HEK293T (cell line): ENCODE results near the gene TBC1D22A.

Source experiments
- CTCF ChIA-PET: fragments of 350-600 bp; formaldehyde crosslinking; extraction: SDS; loops from one replicate; lab custom pipeline; 2021; ENCODE audit warnings: antibody characterized with exemption, inconsistent platforms; lab: Yijun Ruan, JAX
- POLR2A ChIA-PET: fragments of 350-600 bp; formaldehyde crosslinking; extraction: SDS; loops from one replicate; lab custom pipeline; 2020; ENCODE audit warnings: antibody characterized with exemption, inconsistent platforms; lab: Yijun Ruan, JAX
- DNase-seq: peaks from one replicate; pipeline ENCODE4 v3.0.0; 2012; ENCODE audit warnings: mixed read lengths; ENCODE audit errors: extremely low spot score
- ARNT ChIP-seq: fragments of 450-650 bp; IDR thresholded peaks from 2 replicates; pipeline ENCODE4 v1.6.1; 2017; ENCODE audit warnings: mild to moderate bottlenecking
- BHLHE40 ChIP-seq: fragments of 450-650 bp; IDR thresholded peaks from 2 replicates; pipeline ENCODE4 v1.6.1; 2016; ENCODE audit warnings: mild to moderate bottlenecking, moderate library complexity, borderline replicate concordance
- CTBP1 ChIP-seq: fragments of 450-650 bp; IDR thresholded peaks from 2 replicates; pipeline ENCODE4 v1.6.1; 2016; ENCODE audit warnings: borderline replicate concordance
- ELF4 ChIP-seq: fragments of 450-650 bp; IDR thresholded peaks from 2 replicates; pipeline ENCODE4 v1.6.1; 2017; ENCODE audit warnings: antibody characterized with exemption
- FOXA1 ChIP-seq: fragments of 450-650 bp; IDR thresholded peaks from 2 replicates; pipeline ENCODE4 v1.6.1; 2016; ENCODE audit warnings: mild to moderate bottlenecking
- FOXK2 ChIP-seq: fragments of 450-650 bp; IDR thresholded peaks from 2 replicates; pipeline ENCODE4 v1.6.1; 2016; ENCODE audit warnings: mild to moderate bottlenecking
- FOXM1 ChIP-seq: fragments of 450-650 bp; IDR thresholded peaks from 2 replicates; pipeline ENCODE4 v1.6.1; 2017; ENCODE audit warnings: mild to moderate bottlenecking, borderline replicate concordance
- HDGF ChIP-seq: fragments of 450-650 bp; IDR thresholded peaks from 2 replicates; pipeline ENCODE4 v1.6.1; 2017; ENCODE audit warnings: antibody characterized with exemption, borderline replicate concordance
- L3MBTL2 ChIP-seq: fragments of 450-650 bp; conservative IDR thresholded peaks from 2 replicates; pipeline ENCODE4 v1.6.1; 2016; ENCODE audit warnings: mild to moderate bottlenecking
- LEF1 ChIP-seq: fragments of 450-650 bp; IDR thresholded peaks from 2 replicates; pipeline ENCODE4 v1.6.1; 2017; ENCODE audit warnings: mild to moderate bottlenecking, borderline replicate concordance
- NFRKB ChIP-seq: fragments of 450-650 bp; IDR thresholded peaks from 2 replicates; pipeline ENCODE4 v1.6.1; 2016; ENCODE audit warnings: mild to moderate bottlenecking, moderate library complexity
- SP1 ChIP-seq: fragments of 450-650 bp; IDR thresholded peaks from 2 replicates; pipeline ENCODE4 v1.6.1; 2017
- SUZ12 ChIP-seq: fragments of 450-650 bp; IDR thresholded peaks from 2 replicates; pipeline ENCODE4 v1.6.1; 2016; ENCODE audit warnings: mild to moderate bottlenecking
- TARDBP ChIP-seq: fragments of 450-650 bp; IDR thresholded peaks from 2 replicates; pipeline ENCODE4 v1.6.1; 2016
- ZNF384 ChIP-seq: fragments of 450-650 bp; IDR thresholded peaks from 2 replicates; pipeline ENCODE4 v1.6.1; 2016
- TF ChIP-seq, protein P1 (sequence below): fragments of 450-650 bp; IDR thresholded peaks from 2 replicates; pipeline ENCODE4 v1.6.1; 2016

The TBC1D22A gene

DNA sequence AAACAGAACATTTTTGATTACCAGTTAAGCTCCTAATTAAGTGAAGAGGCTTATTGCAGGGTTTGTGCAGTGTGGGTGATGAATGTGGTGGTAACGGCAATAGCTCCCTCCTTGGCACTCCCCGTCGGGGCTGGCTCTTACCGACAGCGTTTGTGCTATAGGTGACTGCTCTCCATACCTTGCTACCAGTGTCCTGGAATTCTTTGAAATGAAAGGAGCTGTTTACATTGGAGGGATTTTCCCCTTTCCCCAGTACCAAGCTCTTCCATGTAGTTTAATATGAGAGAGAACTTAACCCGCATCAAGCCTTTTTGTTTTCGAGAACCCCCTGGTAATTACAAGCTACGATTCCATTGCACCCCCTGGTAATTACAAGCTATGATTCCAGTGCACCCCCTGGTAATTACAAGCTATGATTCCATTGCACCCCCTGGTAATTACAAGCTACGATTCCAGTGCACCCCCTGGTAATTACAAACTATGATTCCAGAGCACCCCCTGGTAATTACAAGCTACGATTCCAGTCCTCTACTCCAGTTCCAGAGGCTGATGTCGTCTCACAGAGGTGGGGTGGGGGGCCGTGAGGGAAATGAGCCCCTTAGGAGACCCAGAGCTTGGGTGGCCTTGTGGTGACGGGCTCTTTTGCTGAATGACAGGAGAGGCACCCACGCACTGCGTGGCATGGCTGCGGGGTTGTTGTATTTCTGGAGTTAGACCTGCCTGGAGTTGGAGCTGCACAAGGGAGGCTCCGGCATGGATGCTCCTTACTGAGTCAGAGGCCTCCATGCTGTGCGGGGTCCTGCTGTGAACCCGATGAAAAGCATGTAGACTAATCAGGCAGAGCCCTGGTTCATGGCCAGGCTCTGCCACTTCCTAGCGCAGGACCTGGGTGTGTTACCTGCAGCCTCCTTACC lies 205.3 kb downstream of the TBC1D22A start:
- ChIA-PET CTCF (interaction anchor here (0.6 kb wide), 1 partner anchor 37 kb away, joined by 3 read pairs; no protein-coding TSS in a partner anchor), POLR2A (interaction anchor here (1.7 kb wide), 1 partner anchor 20 kb away, joined by 3 read pairs; no protein-coding TSS in a partner anchor)
- no peak for DNase-seq

DNA sequence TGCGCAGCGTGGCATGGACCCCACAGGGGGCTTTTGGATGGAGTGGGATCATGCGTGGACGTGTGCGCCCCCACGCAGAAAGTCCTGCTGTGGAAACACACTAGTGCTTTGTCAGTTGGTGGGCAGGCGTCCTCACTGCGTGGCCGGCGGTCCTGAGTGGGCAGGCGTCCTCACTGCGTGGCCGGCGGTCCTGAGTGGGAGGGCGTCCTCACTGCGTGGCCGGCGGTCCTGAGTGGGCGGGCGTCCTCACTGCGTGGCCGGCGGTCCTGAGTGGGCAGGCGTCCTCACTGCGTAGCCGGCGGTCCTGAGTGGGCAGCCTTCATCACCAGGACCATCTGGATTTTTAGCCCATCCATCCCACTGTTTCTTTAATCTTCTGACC lies 205.9 kb downstream of the TBC1D22A start:
- CTCF ChIA-PET: interaction anchor here (0.6 kb wide), 1 partner anchor 38 kb away, joined by 3 read pairs; no protein-coding TSS in a partner anchor
- no peak for TF ChIP-seq LEF1
- TF ChIP-seq TARDBP: no peak
- TF ChIP-seq NFRKB: no peak
- TF ChIP-seq ELF4: no peak
- no peak for TF ChIP-seq SUZ12
- no peak for TF ChIP-seq SP1
- TF ChIP-seq ARNT: no peak
- TF ChIP-seq ZNF384: no peak
- no peak for TF ChIP-seq FOXK2
- TF ChIP-seq HDGF: no peak
- TF ChIP-seq CTBP1: no peak
- TF ChIP-seq L3MBTL2: no peak
- TF ChIP-seq FOXA1: no peak
- TF ChIP-seq BHLHE40: no peak
- TF ChIP-seq FOXM1: no peak
- POLR2A ChIA-PET: interaction anchor here (1.7 kb wide), 1 partner anchor 21 kb away, joined by 3 read pairs; no protein-coding TSS in a partner anchor
- no peak for DNase-seq

More for the DNA sequence above, 205.3 kb downstream of the TBC1D22A start:
- TF ChIP-seq, protein P1, sequence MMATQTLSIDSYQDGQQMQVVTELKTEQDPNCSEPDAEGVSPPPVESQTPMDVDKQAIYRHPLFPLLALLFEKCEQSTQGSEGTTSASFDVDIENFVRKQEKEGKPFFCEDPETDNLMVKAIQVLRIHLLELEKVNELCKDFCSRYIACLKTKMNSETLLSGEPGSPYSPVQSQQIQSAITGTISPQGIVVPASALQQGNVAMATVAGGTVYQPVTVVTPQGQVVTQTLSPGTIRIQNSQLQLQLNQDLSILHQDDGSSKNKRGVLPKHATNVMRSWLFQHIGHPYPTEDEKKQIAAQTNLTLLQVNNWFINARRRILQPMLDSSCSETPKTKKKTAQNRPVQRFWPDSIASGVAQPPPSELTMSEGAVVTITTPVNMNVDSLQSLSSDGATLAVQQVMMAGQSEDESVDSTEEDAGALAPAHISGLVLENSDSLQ: no peak
- TF ChIP-seq NFRKB (no peak), BHLHE40 (no peak), ZNF384 (no peak), TARDBP (no peak), HDGF (no peak), FOXA1 (no peak), ELF4 (no peak), SP1 (no peak), FOXM1 (no peak), SUZ12 (no peak), CTBP1 (no peak)

- no peak for TF ChIP-seq FOXM1
- no peak for TF ChIP-seq HDGF
- no peak for TF ChIP-seq CTBP1
- no peak for DNase-seq
- CTCF ChIA-PET: no interaction called here
- POLR2A ChIA-PET: no interaction called here
Observed at GRCh38 chr22:46968848-46969247, 206.4 kb downstream of the TBC1D22A start.

GRCh38 chr22:46969491-46969890 lies 207.0 kb downstream of the TBC1D22A start:
- TF ChIP-seq HDGF (no peak), ELF4 (no peak), FOXK2 (no peak), FOXA1 (no peak), NFRKB (no peak), SUZ12 (no peak)
- no peak for DNase-seq
- ChIA-PET CTCF (no interaction called here), POLR2A (no interaction called here)

DNA sequence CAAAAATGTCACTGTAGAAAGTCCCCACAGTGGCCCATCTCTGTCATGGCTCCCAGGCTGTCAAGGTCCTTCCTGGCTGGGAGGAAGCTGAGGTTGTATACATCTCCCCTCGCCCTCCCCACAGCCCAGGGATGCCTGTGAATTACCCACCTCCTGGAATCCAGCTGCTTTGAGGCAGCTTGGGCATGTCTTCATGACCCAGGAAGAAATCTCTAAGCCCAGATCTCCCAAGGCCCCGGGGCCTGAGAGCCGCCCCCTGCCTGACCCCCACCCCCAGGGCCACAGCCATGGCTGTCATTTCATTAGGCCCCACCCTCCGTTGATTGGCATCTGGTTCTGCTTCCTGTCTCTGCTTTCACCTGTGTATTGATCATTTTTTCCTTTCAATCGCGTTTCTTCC lies 207.5 kb downstream of the TBC1D22A start:
- POLR2A ChIA-PET: no interaction called here
- DNase-seq: no peak
- CTCF ChIA-PET: no interaction called here
- TF ChIP-seq FOXM1 (no peak), ELF4 (no peak), SUZ12 (no peak), FOXA1 (no peak), ZNF384 (no peak), L3MBTL2 (no peak), BHLHE40 (no peak)

DNA sequence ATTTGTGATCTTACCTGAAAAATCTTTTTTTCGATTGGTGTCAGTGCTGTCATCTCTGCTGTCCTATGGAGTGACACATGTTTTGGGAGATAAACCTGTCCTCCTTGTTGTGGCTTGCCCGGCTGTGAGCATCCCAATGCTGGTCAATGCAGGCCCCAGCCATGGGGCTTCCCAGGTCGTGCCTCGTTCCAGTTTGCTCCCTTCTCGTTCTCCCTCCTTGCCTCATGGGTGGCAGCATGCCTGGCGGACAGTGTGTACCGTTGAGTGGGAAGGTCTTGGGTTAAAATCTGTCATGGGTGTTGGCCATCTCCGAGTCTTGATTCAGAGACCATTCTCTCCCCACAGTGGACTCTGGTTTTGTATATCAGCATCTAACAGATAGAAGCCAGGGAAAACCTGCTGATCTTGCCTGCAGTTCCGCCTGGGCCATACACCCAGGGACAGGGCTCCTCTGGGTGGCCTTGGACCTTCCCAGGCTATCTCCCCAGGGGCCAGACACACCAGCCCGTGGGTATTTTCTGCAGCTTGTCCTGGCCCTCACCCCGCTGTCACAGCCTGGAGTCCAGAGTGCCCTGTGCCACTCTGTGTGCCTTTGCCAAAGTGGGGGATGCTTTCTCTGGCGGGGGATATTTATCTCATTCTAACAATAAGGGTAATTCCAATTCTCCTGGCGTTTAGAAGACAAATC lies 208.1 kb downstream of the TBC1D22A start:
- no peak for DNase-seq
- TF ChIP-seq FOXK2 (no peak), BHLHE40 (no peak), HDGF (no peak), SP1 (no peak), TARDBP (no peak), NFRKB (no peak), ELF4 (no peak), ZNF384 (no peak), FOXA1 (no peak), SUZ12 (no peak), LEF1 (no peak), L3MBTL2 (no peak), FOXM1 (no peak)
- TF ChIP-seq, protein P1: no peak
- ChIA-PET POLR2A (no interaction called here), CTCF (no interaction called here)
